ENCODE data around the gene CDHR1. TPM values are rescaled to one million over a fixed set of nuclear protein-coding genes. Genes with fewer than 3 reads are reported as not detected.

CDHR1 gene
- total and polyA plus RNA-seq, 10 of the 15 experiments (the other 5 are each of a cell fraction or from before 2014, with no cell fraction given) = 0.17 to 3.0 (median 0.34) TPM

DNA sequence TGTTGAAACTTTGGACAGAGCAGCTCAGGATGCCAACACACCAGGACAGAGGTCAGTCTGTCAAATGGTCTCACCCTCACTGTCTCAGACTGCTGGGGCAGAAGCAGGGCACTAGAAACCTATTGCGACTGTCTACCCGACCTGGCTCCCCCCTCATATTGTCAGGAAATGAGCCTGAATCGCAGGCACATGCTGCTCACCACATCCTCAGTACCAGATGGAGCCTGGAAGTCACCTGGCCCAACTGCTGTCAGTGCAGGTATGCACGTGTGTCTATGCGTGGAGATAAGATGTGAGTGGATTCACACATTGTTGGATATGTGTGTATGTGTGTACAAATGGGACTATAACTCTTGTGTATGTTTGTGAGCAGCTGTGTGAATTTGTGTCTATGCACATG lies 3.2 kb upstream of the CDHR1 start:
- TF ChIP-seq BHLHE40 (IDR thresholded peaks at IDR 0.05; ENCODE audit: borderline replicate concordance in 1 of 2, low read depth in 2 of 2, low read length in 1 of 2) (0 out of 4 replicates have a peak, but pooled peaks of 1 of the 2 experiments have one; percentile 11), KAT2A (conservative IDR thresholded peaks at IDR 0.05; ENCODE audit: control insufficient read depth, low read depth, low read length) (no peak)
- no peak for ATAC-seq
- H3K36me3 ChIP-seq (ENCODE audit: control insufficient read depth in 2 of 2, insufficient read depth in 2 of 2, low read length in 1 of 2) = no peaks in the 10 kb centered on the region
- FAIRE-seq = no peak
- ChIA-PET SMC1A (ENCODE audit: uncharacterized antibody, unreplicated experiment) (interaction anchor here (1.1 to 2.1 kb wide), 3 partner anchors 12 to 44 kb away, joined by 3 to 7 read pairs (median 5); no protein-coding TSS in a partner anchor), POLR2A (no interaction called here), RAD21 (ENCODE audit: unreplicated experiment) (interaction anchor here (1.1 kb wide), 1 partner anchor 17 kb away, joined by 5 read pairs; no protein-coding TSS in a partner anchor), CTCF (interaction anchor here (1.1 to 28.3 kb wide), 3 partner anchors 8 to 33 kb away, joined by 3 to 788 read pairs (median 3); no protein-coding TSS in a partner anchor)
- H3K9me3 ChIP-seq (replicated peaks; ENCODE audit: control insufficient read depth, insufficient read depth, low read length) = no peaks in the 10 kb centered on the region
- H3K4me3 ChIP-seq = no peak overlapping the region
- no peak overlapping the region for H3K27ac ChIP-seq (ENCODE audit: control insufficient read depth, insufficient read depth)
- DNase-seq (ENCODE audit: low read depth, low spot score) = no peak
- no TSS peak for BruUV-seq (replicated peaks)
- H3K27me3 ChIP-seq (replicated peaks in 1 of 2; ENCODE audit: control insufficient read depth in 2 of 2, insufficient read depth in 2 of 2, low read length in 1 of 2) = peaks cover 18 to 29% of the 10 kb centered on the region in 2 experiments
- H3K9ac ChIP-seq (ENCODE audit: control insufficient read depth, insufficient read depth, low read length) = no peak overlapping the region
- in situ Hi-C loops (cut with MboI) = no loop called here
- H4K20me1 ChIP-seq (ENCODE audit: control insufficient read depth, insufficient read depth) = peaks cover 2% of the 10 kb centered on the region
- intact Hi-C loops (cut with micrococcal nuclease; ENCODE audit: unreplicated experiment) = no loop called here
- peaks cover 3% of the 10 kb centered on the region for H3K4me1 ChIP-seq (ENCODE audit: control insufficient read depth, insufficient read depth, low read length)
- H3K79me2 ChIP-seq (ENCODE audit: control insufficient read depth, insufficient read depth, low read length) = no peaks in the 10 kb centered on the region
- no peak overlapping the region for H3K4me2 ChIP-seq (ENCODE audit: control insufficient read depth, insufficient read depth)
- WGBS (ENCODE audit: insufficient coverage, insufficient replicate concordance, low lambda C conversion rate, missing lambda C conversion rate) = 15% methylated on average over 5 of the region's 5 CpGs
- no peak overlapping the region for H2AFZ ChIP-seq (ENCODE audit: control insufficient read depth, low read depth, low read length)

DNA sequence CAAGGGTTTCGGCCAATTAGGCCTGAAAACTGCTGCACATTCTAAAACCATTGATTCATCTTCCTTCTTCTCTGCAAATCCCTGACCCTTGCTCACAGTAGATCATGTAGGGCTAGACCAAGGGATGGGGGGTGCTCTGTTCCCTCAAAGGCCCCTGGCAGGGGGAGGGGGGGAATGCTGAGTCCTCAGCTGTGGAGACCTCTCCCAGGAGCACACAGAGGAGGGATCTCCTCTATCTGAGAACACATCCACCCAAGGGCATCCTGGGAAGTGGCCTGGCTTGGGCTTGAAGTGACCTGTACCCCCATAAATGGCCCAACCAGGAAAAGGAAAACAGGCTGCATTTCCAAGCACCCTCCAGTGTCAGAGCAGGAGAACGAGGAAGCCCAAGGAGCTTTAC lies 1.0 kb upstream of the CDHR1 start:
- intact Hi-C loops (cut with micrococcal nuclease; ENCODE audit: unreplicated experiment) = no loop called here
- Histone ChIP-seq H2AFZ (ENCODE audit: control insufficient read depth, low read depth, low read length) (no peak overlapping the region), H3K27me3 (replicated peaks in 1 of 2; ENCODE audit: control insufficient read depth in 2 of 2, insufficient read depth in 2 of 2, low read length in 1 of 2) (peaks cover 18 to 29% of the 10 kb centered on the region in 2 experiments), H3K27ac (ENCODE audit: control insufficient read depth, insufficient read depth) (no peak overlapping the region), H3K4me3 (no peak overlapping the region), H4K20me1 (ENCODE audit: control insufficient read depth, insufficient read depth) (peaks cover 2% of the 10 kb centered on the region), H3K9me3 (replicated peaks; ENCODE audit: control insufficient read depth, insufficient read depth, low read length) (no peaks in the 10 kb centered on the region), H3K79me2 (ENCODE audit: control insufficient read depth, insufficient read depth, low read length) (no peaks in the 10 kb centered on the region), H3K9ac (ENCODE audit: control insufficient read depth, insufficient read depth, low read length) (no peak overlapping the region), H3K4me2 (ENCODE audit: control insufficient read depth, insufficient read depth) (no peak overlapping the region), H3K4me1 (ENCODE audit: control insufficient read depth, insufficient read depth, low read length) (peaks cover 3% of the 10 kb centered on the region), H3K36me3 (ENCODE audit: control insufficient read depth in 2 of 2, insufficient read depth in 2 of 2, low read length in 1 of 2) (no peaks in the 10 kb centered on the region)
- POLR2A ChIA-PET = interaction anchor here (1.8 kb wide), 1 partner anchor 25 kb away, joined by 4 read pairs; no protein-coding TSS in a partner anchor
- no TSS peak for BruUV-seq (replicated peaks)
- no peak for ATAC-seq
- 54% methylated on average over 2 of the region's 2 CpGs for WGBS (ENCODE audit: insufficient coverage, insufficient replicate concordance, low lambda C conversion rate, missing lambda C conversion rate)
- no peak for DNase-seq (ENCODE audit: low read depth, low spot score)
- CTCF ChIA-PET = interaction anchor here (1.4 to 28.3 kb wide), 4 partner anchors 10 to 48 kb away, joined by 4 to 788 read pairs (median 9); no protein-coding TSS in a partner anchor
- in situ Hi-C loops (cut with MboI) = no loop called here
- TF ChIP-seq SPI1 (IDR thresholded peaks at IDR 0.05; ENCODE audit: borderline replicate concordance, insufficient read depth, low read depth, low read length) (no peak), RUNX3 (IDR thresholded peaks at IDR 0.05; ENCODE audit: low read length) (no peak), SIN3A (IDR thresholded peaks at IDR 0.05; ENCODE audit: low read depth, low read length) (no peak), STAT1 (conservative IDR thresholded peaks at IDR 0.05) (no peak), SP1 (IDR thresholded peaks at IDR 0.05; ENCODE audit: low read depth, low read length) (no peak), TCF3 (IDR thresholded peaks at IDR 0.05; ENCODE audit: borderline replicate concordance, insufficient read depth, low read depth, low read length) (no peak)
- TF ChIP-seq, protein P1, sequence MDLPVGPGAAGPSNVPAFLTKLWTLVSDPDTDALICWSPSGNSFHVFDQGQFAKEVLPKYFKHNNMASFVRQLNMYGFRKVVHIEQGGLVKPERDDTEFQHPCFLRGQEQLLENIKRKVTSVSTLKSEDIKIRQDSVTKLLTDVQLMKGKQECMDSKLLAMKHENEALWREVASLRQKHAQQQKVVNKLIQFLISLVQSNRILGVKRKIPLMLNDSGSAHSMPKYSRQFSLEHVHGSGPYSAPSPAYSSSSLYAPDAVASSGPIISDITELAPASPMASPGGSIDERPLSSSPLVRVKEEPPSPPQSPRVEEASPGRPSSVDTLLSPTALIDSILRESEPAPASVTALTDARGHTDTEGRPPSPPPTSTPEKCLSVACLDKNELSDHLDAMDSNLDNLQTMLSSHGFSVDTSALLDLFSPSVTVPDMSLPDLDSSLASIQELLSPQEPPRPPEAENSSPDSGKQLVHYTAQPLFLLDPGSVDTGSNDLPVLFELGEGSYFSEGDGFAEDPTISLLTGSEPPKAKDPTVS (IDR thresholded peaks at IDR 0.05; ENCODE audit: low read depth, low read length) = no peak
- TF ChIP-seq, protein P2, sequence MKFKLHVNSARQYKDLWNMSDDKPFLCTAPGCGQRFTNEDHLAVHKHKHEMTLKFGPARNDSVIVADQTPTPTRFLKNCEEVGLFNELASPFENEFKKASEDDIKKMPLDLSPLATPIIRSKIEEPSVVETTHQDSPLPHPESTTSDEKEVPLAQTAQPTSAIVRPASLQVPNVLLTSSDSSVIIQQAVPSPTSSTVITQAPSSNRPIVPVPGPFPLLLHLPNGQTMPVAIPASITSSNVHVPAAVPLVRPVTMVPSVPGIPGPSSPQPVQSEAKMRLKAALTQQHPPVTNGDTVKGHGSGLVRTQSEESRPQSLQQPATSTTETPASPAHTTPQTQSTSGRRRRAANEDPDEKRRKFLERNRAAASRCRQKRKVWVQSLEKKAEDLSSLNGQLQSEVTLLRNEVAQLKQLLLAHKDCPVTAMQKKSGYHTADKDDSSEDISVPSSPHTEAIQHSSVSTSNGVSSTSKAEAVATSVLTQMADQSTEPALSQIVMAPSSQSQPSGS (IDR thresholded peaks at IDR 0.05; ENCODE audit: low read length) = no peak
- FAIRE-seq = no peak
- RAD21 ChIA-PET (ENCODE audit: unreplicated experiment) = interaction anchor here (1.3 kb wide), 1 partner anchor 9 kb away, joined by 4 read pairs; no protein-coding TSS in a partner anchor
- SMC1A ChIA-PET (ENCODE audit: uncharacterized antibody, unreplicated experiment) = interaction anchor here (1.1 to 1.8 kb wide), 3 partner anchors 10 to 45 kb away, joined by 3 to 8 read pairs (median 4); no protein-coding TSS in a partner anchor
